Fibroblast of the aortic adventitia (primary cell): ENCODE measurements around the gene SIAH3. TPM values are rescaled to one million over a fixed set of nuclear protein-coding genes. Genes with fewer than 3 reads are reported as not detected.
"Not testable (repeated sequence)": the region's sequence is repeated elsewhere in the genome, so short reads cannot be mapped to it uniquely, and the experiment has no call there.

Experiments used
- DNase-seq: peaks from one replicate; pipeline ENCODE4 v3.0.0-alpha.2; 2010; ENCODE audit warnings: low read depth
- H3K4me3 ChIP-seq: 2 replicates; pipeline ENCODE4 v1.5.1; 2011; ENCODE audit warnings: low read depth, mild to moderate bottlenecking, control low read depth, low read length, moderate library complexity
- CTCF ChIP-seq: IDR thresholded peaks from 2 replicates; pipeline ENCODE4 v1.5.1; 2011; ENCODE audit warnings: mild to moderate bottlenecking, low read length, control low read depth, inconsistent platforms; ENCODE audit not compliant: insufficient read depth
- total RNA-seq: library from RNA; depleted of rRNA; stranded (reverse); fragments of >200 nt; gene quantifications from 2 replicates; pipeline ENCODE4 v1.2.3, GENCODE V29; 2012; ENCODE audit warnings: low replicate concordance

SIAH3 gene
- total RNA-seq, 1 donor = not detected

GRCh38 chr13:45878966-45879365 lies 27.4 kb upstream of the SIAH3 start:
- no peak overlapping the region for H3K4me3 ChIP-seq
- TF ChIP-seq CTCF = no peak
- DNase-seq = no peak

- no peak overlapping the region for H3K4me3 ChIP-seq
- TF ChIP-seq CTCF = no peak
- no peak for DNase-seq
Observed at GRCh38 chr13:45876781-45877180, 25.2 kb upstream of the SIAH3 start.

- DNase-seq = no peak
- no peak overlapping the region for H3K4me3 ChIP-seq
- TF ChIP-seq CTCF = no peak
Observed at GRCh38 chr13:45875951-45876350, 24.4 kb upstream of the SIAH3 start.

GRCh38 chr13:45873491-45874325 lies 22.2 kb upstream of the SIAH3 start:
- no peak overlapping the region for H3K4me3 ChIP-seq
- TF ChIP-seq CTCF = no peak
- DNase-seq = peak; percentile 40

- DNase-seq = peak; percentile 4
- no peak for TF ChIP-seq CTCF
- no peak overlapping the region for H3K4me3 ChIP-seq
Observed at GRCh38 chr13:45872566-45872965, 21.0 kb upstream of the SIAH3 start.

GRCh38 chr13:45871201-45871600 lies 19.6 kb upstream of the SIAH3 start:
- DNase-seq, H3K4me3 ChIP-seq: not testable (repeated sequence)

- DNase-seq = no peak
- no peak for TF ChIP-seq CTCF
- H3K4me3 ChIP-seq = no peak overlapping the region
Observed at GRCh38 chr13:45870232-45870631, 18.7 kb upstream of the SIAH3 start.
